Stomach (tissue), 9 donors: ENCODE results near the gene STRADB. TPM values are rescaled to one million over a fixed set of nuclear protein-coding genes. Genes with fewer than 3 reads are reported as not detected.
A peak's percentile ranks its signal among the peaks of the same experiment; 100 is the strongest.
"Not testable (repeated sequence)": the region's sequence is repeated elsewhere in the genome, so short reads cannot be mapped to it uniquely, and the experiment has no call there.

Experiments
- DNase-seq, 2 donors: peaks; one replicate each; pipeline versions ENCODE4 v3.0.0 to v3.0.0-alpha.2; 2013 to 2019
- H3K27ac ChIP-seq, 5 donors: fragments of 200-600 bp in 4 of 5; sonication (generic) in 4 of 5; one replicate each; pipeline ENCODE4 v1.5.1; 2013 to 2019; ENCODE audit warnings: mild to moderate bottlenecking in 1 of 5, moderate library complexity in 1 of 5
- H3K27me3 ChIP-seq, 3 donors: fragments of 200-600 bp; sonication (generic); one replicate each; pipeline ENCODE4 v1.5.1; 2017 to 2019; ENCODE audit warnings: mixed run types in 1 of 3
- H3K36me3 ChIP-seq, 4 donors: fragments of 200-600 bp; sonication (generic); 1 replicate in 3 of 4; 2 replicates in 1 of 4; pipeline ENCODE4 v1.5.1; 2016 to 2019
- H3K4me1 ChIP-seq, 4 donors: fragments of 200-600 bp; sonication (generic); one replicate each; pipeline ENCODE4 v1.5.1; 2016 to 2019
- H3K4me3 ChIP-seq, 4 donors: fragments of 200-600 bp; sonication (generic) in 3 of 4; one replicate each; pipeline ENCODE4 v1.5.1; 2016 to 2019; ENCODE audit warnings: mild to moderate bottlenecking in 1 of 4
- H3K9me3 ChIP-seq, 4 donors: fragments of 200-600 bp; sonication (generic); one replicate each; pipeline ENCODE4 v1.5.1; 2016 to 2019
- CTCF ChIP-seq, 7 experiments: fragments of 450-650 bp in 4 of 7; fragments of 200-600 bp in 3 of 7; sonication (generic) in 3 of 7; IDR thresholded peaks; one replicate each; pipeline ENCODE4 v1.5.1; 2016 to 2019; ENCODE audit warnings: antibody characterized with exemption in 7 of 7, control low read depth in 2 of 7, mild to moderate bottlenecking in 1 of 7
- EP300 ChIP-seq: sonication (generic); formaldehyde crosslinking; IDR thresholded peaks from one replicate; pipeline ENCODE4 v1.6.1; 2017; ENCODE audit warnings: antibody characterized with exemption
- POLR2A ChIP-seq, 4 donors: fragments of 450-650 bp; IDR thresholded peaks; one replicate each; pipeline ENCODE4 v1.6.1; 2016; ENCODE audit warnings: antibody characterized with exemption in 4 of 4, control low read depth in 2 of 4, mild to moderate bottlenecking in 1 of 4, moderate library complexity in 1 of 4
- POLR2AphosphoS5 ChIP-seq, 3 donors: sonication (generic); formaldehyde crosslinking; IDR thresholded peaks; one replicate each; pipeline ENCODE4 v1.6.1; 2016; ENCODE audit warnings: antibody characterized with exemption in 3 of 3
- WGBS, 5 donors: extraction: QIAGEN DNeasy Blood & Tissue Kit in 3 of 5; methylation state at CpG; one replicate each; pipeline versions ENCODE4 v1.1.5 to v1.1.7; 2013 to 2018; 5-methylcytosine and 5-hydroxymethylcytosine counted together
- intact Hi-C: fragments of 100-400 bp; cut with DNase I; formaldehyde crosslinking; loops from one replicate; pipeline ENCODE4 v1.15.1; 2023; ENCODE audit warnings: low total_unique reads
- polyA plus RNA-seq, 3 donors: library from polyadenylated mRNA; stranded (reverse); fragments of 200-250 nt; gene quantifications; one replicate each; pipeline ENCODE4 v1.2.3, GENCODE V29; 2013
- total RNA-seq, 5 donors: library from RNA; depleted of rRNA; stranded (reverse); fragments of >200 nt; gene quantifications; one replicate each; pipeline versions ENCODE4 v1.1.0 to v1.2.3, GENCODE V29; 2014 to 2016
- donor health status: healthy with polysubstance abuse.
- donor health status: Bipolar disorder and iron deficiency.
- donor health status: healthy.

The STRADB gene
- total and polyA plus RNA-seq, 8 donors, result 7.9 to 93.4 (median 22.9) TPM

DNA sequence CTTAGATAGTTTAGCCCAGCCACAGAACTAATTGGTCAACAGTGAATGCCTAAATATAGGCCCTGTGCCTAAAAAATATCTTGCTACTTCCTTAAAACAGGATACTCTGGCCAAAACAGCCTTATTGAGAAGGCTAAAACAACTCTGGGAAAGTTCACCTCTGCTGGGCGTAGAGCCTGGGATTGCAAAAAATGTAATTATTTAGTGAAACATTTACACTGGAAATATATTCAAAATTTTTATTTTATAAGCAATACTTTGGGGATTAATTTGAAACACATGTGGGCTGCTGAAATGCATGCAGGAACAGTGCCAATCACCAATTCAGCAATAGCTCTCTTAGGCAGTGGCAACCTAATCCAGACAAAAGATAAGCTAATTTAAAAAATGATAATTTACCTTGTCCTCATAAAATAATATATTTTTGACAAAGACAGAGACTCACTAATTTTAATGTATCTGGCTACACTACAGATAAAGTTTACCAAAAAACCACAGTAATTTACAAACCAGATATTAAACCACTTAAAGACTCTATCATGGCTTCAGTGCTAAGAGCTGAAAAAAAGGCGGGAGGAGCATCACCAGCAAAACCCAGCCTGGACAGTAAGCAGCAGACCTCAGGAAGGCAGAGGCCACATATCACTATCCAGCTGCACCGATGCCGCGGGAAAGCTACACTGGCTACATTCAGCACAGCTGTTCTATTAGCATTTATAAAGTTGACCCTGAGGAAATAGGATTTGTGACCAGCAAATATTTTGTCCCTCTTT lies 18.7 kb upstream of the STRADB start:
- H3K36me3 ChIP-seq, result no peaks in the 10 kb centered on the region
- TF ChIP-seq POLR2A (IDR thresholded peaks at IDR 0.05), result no peak
- no peak for TF ChIP-seq POLR2AphosphoS5 (IDR thresholded peaks at IDR 0.05)
- no peak for TF ChIP-seq CTCF (IDR thresholded peaks at IDR 0.05)
- no peak for TF ChIP-seq EP300
- peaks cover 8 to 34% (median 23%) of the 10 kb centered on the region in 4 donors for H3K4me1 ChIP-seq
- no peaks in the 10 kb centered on the region for H3K27me3 ChIP-seq
- no peak overlapping the region for H3K4me3 ChIP-seq
- intact Hi-C loops, result no loop called here
- H3K9me3 ChIP-seq, result no peaks in the 10 kb centered on the region
- WGBS, 5 donors, result 51 to 74% (median 63%) methylated on average over 5 of the region's 5 CpGs
- peak overlapping the region in 4 of 5 donors; percentile 18 to 66 (median 48) for H3K27ac ChIP-seq
- DNase-seq, result peak in 1 of 2 donors; percentile 67

DNA sequence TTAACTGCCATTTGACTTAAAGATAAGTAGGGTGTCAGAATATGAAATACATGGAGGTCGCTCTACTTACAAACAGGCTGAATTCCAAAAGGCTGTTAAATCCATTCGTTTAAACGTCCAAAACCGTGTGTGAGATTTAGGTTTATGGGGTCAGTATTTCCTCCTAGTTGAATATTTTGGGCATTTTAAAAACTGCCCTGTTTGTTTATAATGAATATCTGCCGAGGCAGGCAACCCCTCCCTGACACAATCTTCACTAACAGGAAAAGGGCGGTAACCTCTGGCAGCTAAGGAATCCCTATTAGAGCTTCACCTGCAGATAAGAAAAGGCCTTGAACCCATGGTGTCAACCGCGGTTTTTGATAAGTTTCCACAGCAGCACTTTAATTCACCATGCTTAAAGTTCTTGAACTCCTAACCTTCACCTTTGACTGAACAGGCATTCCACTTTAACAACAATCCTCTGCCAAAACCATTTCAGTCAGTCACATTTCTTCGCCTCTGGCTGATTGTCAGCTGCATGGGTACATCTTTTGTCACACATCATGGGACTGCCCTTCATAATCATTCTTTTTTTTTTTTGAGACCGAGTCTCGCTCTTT lies 18.0 kb upstream of the STRADB start:
- Histone ChIP-seq H3K27me3 (no peaks in the 10 kb centered on the region), H3K9me3 (no peaks in the 10 kb centered on the region), H3K36me3 (no peaks in the 10 kb centered on the region), H3K27ac (peak overlapping the region in 2 of 5 donors; percentile 56 to 66), H3K4me1 (peaks cover 8 to 41% (median 24%) of the 10 kb centered on the region in 4 donors), H3K4me3 (no peak overlapping the region)
- peak in 1 of 2 donors; percentile 33 for DNase-seq
- WGBS, 5 donors, result 53 to 67% (median 59%) methylated on average over 11 of the region's 11 CpGs
- intact Hi-C loops, result no loop called here
- no peak for TF ChIP-seq EP300
- no peak for TF ChIP-seq POLR2A (IDR thresholded peaks at IDR 0.05)
- TF ChIP-seq POLR2AphosphoS5 (IDR thresholded peaks at IDR 0.05), result no peak
- TF ChIP-seq CTCF (IDR thresholded peaks at IDR 0.05), result no peak

DNA sequence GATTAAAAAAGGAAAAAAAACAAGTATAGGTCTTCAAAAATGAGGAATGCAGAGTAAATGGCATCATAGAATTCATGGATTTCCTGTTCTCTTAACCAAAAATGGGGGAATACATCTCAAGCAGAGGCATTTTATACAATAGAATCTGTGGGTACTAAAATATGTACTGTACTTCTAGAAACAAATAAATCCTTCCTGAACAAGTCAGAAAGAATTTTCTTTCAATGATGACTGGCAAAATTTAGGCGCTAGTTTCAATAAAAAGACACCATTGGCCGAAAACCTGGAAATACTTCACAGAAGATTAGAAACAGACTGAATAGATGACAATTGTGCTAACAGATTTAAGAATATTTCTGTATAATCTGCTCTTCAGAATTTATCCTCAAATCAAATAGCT lies 15.4 kb upstream of the STRADB start:
- Histone ChIP-seq H3K4me1 (peaks cover 12 to 54% (median 31%) of the 10 kb centered on the region in 4 donors), H3K9me3 (no peaks in the 10 kb centered on the region), H3K36me3 (no peaks in the 10 kb centered on the region), H3K27me3 (no peaks in the 10 kb centered on the region), H3K27ac (no peak overlapping the region), H3K4me3 (no peak overlapping the region)
- no peak for DNase-seq
- 95 to 97% (median 96%) methylated on average over 2 of the region's 2 CpGs for WGBS, 5 donors
- intact Hi-C loops, result no loop called here
- TF ChIP-seq CTCF (IDR thresholded peaks at IDR 0.05), result no peak
- no peak for TF ChIP-seq EP300
- TF ChIP-seq POLR2AphosphoS5 (IDR thresholded peaks at IDR 0.05), result no peak
- TF ChIP-seq POLR2A (IDR thresholded peaks at IDR 0.05), result no peak

DNA sequence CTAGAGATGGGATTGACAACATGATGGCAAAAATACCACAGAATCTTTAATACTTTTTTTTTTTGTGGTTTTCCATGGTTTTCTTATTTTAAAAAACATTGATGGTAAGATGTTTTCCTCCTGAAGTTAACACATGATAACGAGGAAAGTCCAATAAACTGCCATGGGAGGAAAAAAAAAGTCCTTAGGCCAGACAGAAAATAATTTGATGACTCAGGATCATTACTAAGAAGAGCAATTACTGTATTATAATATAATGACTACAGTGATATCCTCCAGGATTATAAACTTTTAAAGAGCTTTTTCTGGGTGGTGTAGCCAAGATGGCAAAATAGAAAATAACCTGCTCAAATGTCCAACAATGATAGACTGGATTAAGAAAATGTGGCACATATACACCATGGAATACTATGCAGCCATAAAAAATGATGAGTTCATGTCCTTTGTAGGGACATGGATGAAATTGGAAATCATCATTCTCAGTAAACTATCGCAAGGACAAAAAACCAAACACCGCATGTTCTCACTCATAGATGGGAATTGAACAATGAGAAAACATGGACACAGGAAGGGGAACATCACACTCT lies 12.1 kb upstream of the STRADB start:
- H3K4me1 ChIP-seq, result peaks cover 0 to 37% (median 14%) of the 10 kb centered on the region in 4 donors
- H3K27me3 ChIP-seq, DNase-seq, intact Hi-C loops, H3K4me3 ChIP-seq, H3K27ac ChIP-seq, H3K36me3 ChIP-seq, H3K9me3 ChIP-seq: not testable (repeated sequence)
- 80 to 100% (median 98%) methylated on average over 1 to 2 of the region's 3 CpGs for WGBS, 5 donors
